Testis (tissue), 3 donors: ENCODE results near the gene PDE7B. TPM values are rescaled to one million over a fixed set of nuclear protein-coding genes. Genes with fewer than 3 reads are reported as not detected.

Source experiments
- DNase-seq: peaks from one replicate; pipeline ENCODE4 v3.0.0-alpha.2; 2019
- H3K27ac ChIP-seq, 2 donors: fragments of 200-600 bp; sonication (generic); one replicate each; pipeline ENCODE4 v1.5.1; 2019
- H3K27me3 ChIP-seq: fragments of 200-600 bp; sonication (generic); one replicate; pipeline ENCODE4 v1.5.1; 2019
- H3K36me3 ChIP-seq: fragments of 200-600 bp; sonication (generic); one replicate; pipeline ENCODE4 v1.5.1; 2017; ENCODE audit warnings: low read depth; ENCODE audit errors: missing control alignments
- H3K4me1 ChIP-seq: fragments of 200-600 bp; sonication (generic); one replicate; pipeline ENCODE4 v1.5.1; 2019
- H3K4me3 ChIP-seq, 2 donors: fragments of 200-600 bp; sonication (generic); one replicate each; pipeline ENCODE4 v1.5.1; 2017 to 2019
- H3K9me3 ChIP-seq: fragments of 200-600 bp; sonication (generic); one replicate; pipeline ENCODE4 v1.5.1; 2017
- POLR2A ChIP-seq: fragments of 450-650 bp; IDR thresholded peaks from one replicate; pipeline ENCODE4 v1.6.1; 2017; ENCODE audit warnings: antibody characterized with exemption, mild to moderate bottlenecking, moderate library complexity
- WGBS, 2 donors: methylation state at CpG; one replicate each; pipeline ENCODE4 v1.1.5; 2018; 5-methylcytosine and 5-hydroxymethylcytosine counted together
- intact Hi-C: fragments of 100-400 bp; cut with DNase I; formaldehyde crosslinking; loops from one replicate; pipeline ENCODE4 v1.15.1; 2023; ENCODE audit warnings: low total_unique reads
- polyA plus RNA-seq: library from polyadenylated mRNA; stranded (reverse); fragments of 350-450 nt; fragmentation: Illumina TruSeq; extraction: RNeasy Lipid Tissue Mini Kit (QIAGEN cat#74804); gene quantifications from one replicate; pipeline ENCODE4 v1.2.3, GENCODE V29; 2014; ENCODE audit warnings: low read depth, low replicate concordance; ENCODE audit not compliant: insufficient read depth
- total RNA-seq, 2 donors: library from RNA; depleted of rRNA; stranded (reverse); fragments of >200 nt; gene quantifications; one replicate each; pipeline ENCODE4 v1.2.3, GENCODE V29; 2016
- TF ChIP-seq, protein P1 (sequence below), 3 experiments: fragments of 450-650 bp in 2 of 3; fragments of 200-600 bp in 1 of 3; sonication (generic) in 1 of 3; IDR thresholded peaks; one replicate each; pipeline ENCODE4 v1.5.1; 2016 to 2019; ENCODE audit warnings: antibody characterized with exemption in 3 of 3, mild to moderate bottlenecking in 2 of 3, moderate library complexity in 1 of 3

The PDE7B gene
- total and polyA plus RNA-seq, 3 donors from 2014 or later: 3.7 to 6.9 (median 4.4) TPM

DNA sequence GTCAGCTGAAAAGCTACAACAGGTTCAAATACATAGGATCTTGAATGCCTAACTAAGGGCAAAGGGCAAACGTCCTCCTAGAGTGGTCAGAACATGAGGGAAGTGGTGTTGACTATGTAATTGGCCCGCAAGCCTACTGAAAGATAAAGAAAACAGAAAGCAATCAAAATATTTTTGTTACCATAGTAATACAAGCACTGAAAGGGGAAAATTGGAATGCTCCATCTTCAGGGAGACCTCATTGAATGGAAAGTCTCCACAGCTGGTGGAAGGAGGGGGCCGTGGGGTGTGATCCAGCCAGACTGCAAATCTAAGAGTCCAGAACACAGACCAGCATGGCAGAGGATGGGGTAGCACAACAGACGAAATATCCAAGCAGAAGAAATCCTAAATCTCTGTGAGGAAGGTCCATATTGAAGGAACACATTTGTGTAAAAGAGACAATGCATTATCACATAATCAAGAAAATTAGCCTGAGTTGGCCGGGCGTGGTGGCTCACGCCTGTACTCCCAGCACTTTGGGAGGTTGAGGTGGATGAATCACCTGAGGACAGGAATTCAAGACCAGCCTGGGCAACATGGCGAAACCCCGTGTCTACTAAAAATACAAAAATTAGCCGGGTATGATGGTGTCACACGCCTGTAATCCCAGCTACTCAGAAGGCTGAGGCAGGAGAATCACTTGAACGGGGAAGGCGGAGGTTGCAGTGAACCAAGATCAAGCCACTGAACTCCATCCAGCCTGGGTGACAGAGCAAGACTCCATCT is 359.1 kb downstream of the PDE7B start:
- H3K27me3 ChIP-seq: no peaks in the 10 kb centered on the region
- H3K36me3 ChIP-seq: no peaks in the 10 kb centered on the region
- H3K4me1 ChIP-seq: no peaks in the 10 kb centered on the region
- DNase-seq: no peak
- H3K27ac ChIP-seq: no peak overlapping the region
- 84 to 86% methylated on average over 13 of the region's 13 CpGs for WGBS, 2 donors
- intact Hi-C loops: no loop called here
- TF ChIP-seq, protein P1, sequence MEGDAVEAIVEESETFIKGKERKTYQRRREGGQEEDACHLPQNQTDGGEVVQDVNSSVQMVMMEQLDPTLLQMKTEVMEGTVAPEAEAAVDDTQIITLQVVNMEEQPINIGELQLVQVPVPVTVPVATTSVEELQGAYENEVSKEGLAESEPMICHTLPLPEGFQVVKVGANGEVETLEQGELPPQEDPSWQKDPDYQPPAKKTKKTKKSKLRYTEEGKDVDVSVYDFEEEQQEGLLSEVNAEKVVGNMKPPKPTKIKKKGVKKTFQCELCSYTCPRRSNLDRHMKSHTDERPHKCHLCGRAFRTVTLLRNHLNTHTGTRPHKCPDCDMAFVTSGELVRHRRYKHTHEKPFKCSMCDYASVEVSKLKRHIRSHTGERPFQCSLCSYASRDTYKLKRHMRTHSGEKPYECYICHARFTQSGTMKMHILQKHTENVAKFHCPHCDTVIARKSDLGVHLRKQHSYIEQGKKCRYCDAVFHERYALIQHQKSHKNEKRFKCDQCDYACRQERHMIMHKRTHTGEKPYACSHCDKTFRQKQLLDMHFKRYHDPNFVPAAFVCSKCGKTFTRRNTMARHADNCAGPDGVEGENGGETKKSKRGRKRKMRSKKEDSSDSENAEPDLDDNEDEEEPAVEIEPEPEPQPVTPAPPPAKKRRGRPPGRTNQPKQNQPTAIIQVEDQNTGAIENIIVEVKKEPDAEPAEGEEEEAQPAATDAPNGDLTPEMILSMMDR (IDR thresholded peaks at IDR 0.05): no peak
- no peak for TF ChIP-seq POLR2A
- H3K4me3 ChIP-seq: no peak overlapping the region
- H3K9me3 ChIP-seq: no peaks in the 10 kb centered on the region

GRCh38 chr6:136212608-136213007 is 361.1 kb downstream of the PDE7B start:
- H3K9me3 ChIP-seq: no peaks in the 10 kb centered on the region
- no peak overlapping the region for H3K27ac ChIP-seq
- no peak overlapping the region for H3K4me3 ChIP-seq
- WGBS, 2 donors: 91% methylated on average over 2 of the region's 2 CpGs
- no peaks in the 10 kb centered on the region for H3K4me1 ChIP-seq
- DNase-seq: no peak
- no peak for TF ChIP-seq POLR2A
- TF ChIP-seq, protein P1 (IDR thresholded peaks at IDR 0.05): no peak
- intact Hi-C loops: no loop called here
- no peaks in the 10 kb centered on the region for H3K36me3 ChIP-seq
- no peaks in the 10 kb centered on the region for H3K27me3 ChIP-seq

DNA sequence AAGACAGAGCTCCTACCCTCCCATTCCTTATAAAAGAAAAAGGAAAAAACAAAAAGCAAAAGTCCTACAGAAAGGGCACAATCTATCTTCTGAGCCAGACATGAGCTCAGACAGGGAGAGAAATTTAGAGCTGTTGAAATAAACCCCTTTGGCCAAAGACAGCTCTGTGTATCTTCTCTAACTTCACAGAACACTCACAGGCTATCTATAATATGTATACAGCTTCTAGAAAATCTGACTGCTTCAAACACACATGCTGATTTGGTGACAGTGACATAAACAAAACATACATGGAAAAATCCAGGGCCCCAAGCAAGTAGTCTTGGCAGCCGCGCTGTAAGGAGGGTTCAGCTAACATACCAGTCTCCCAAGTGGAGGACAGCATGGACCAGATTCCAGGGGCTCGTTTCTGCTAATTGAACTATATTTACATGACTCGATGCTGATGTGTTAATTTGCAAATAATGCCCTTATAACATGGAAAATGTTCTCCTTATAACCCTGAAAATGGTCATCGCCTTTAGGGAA is 361.6 kb downstream of the PDE7B start:
- Histone ChIP-seq H3K9me3 (no peaks in the 10 kb centered on the region), H3K4me1 (no peaks in the 10 kb centered on the region), H3K27ac (no peak overlapping the region), H3K4me3 (no peak overlapping the region), H3K27me3 (no peaks in the 10 kb centered on the region), H3K36me3 (no peaks in the 10 kb centered on the region)
- DNase-seq: no peak
- WGBS, 2 donors: 76 to 87% methylated on average over 5 of the region's 5 CpGs
- intact Hi-C loops: no loop called here
- TF ChIP-seq POLR2A: no peak
- TF ChIP-seq, protein P1 (IDR thresholded peaks at IDR 0.05): no peak

GRCh38 chr6:136213853-136214252 is 362.4 kb downstream of the PDE7B start:
- Histone ChIP-seq H3K4me3 (no peak overlapping the region), H3K36me3 (no peaks in the 10 kb centered on the region), H3K27me3 (no peaks in the 10 kb centered on the region), H3K27ac (no peak overlapping the region), H3K4me1 (no peaks in the 10 kb centered on the region), H3K9me3 (no peaks in the 10 kb centered on the region)
- DNase-seq: no peak
- intact Hi-C loops: no loop called here
- TF ChIP-seq, protein P1 (IDR thresholded peaks at IDR 0.05): no peak
- no peak for TF ChIP-seq POLR2A
